ENCODE data around the gene VPS11. TPM values are rescaled to one million over a fixed set of nuclear protein-coding genes. Genes with fewer than 3 reads are reported as not detected.

Gene VPS11
- polyA plus RNA-seq, 1 experiment = 15.9 TPM

DNA sequence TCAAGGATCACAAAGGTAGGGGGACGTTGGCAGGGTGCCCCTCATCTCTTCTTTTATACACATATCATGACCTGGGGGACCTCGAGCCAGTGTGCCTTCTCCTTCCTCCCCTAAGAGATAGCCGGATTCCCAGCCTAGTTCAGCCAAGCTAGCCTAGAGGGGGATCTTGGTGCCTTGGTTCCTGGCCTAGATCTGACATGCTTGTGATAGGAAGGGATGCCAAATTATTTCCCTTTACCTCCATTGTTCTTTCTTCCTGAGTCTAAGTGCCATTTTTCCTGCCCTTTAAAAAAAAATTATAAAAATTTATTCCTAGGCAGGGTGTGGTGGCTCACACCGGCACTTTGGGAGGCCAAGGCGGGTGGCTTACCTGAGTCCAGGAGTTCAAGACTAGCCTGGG, 46.7 kb downstream of the VPS11 start:
- TF ChIP-seq, protein P1, sequence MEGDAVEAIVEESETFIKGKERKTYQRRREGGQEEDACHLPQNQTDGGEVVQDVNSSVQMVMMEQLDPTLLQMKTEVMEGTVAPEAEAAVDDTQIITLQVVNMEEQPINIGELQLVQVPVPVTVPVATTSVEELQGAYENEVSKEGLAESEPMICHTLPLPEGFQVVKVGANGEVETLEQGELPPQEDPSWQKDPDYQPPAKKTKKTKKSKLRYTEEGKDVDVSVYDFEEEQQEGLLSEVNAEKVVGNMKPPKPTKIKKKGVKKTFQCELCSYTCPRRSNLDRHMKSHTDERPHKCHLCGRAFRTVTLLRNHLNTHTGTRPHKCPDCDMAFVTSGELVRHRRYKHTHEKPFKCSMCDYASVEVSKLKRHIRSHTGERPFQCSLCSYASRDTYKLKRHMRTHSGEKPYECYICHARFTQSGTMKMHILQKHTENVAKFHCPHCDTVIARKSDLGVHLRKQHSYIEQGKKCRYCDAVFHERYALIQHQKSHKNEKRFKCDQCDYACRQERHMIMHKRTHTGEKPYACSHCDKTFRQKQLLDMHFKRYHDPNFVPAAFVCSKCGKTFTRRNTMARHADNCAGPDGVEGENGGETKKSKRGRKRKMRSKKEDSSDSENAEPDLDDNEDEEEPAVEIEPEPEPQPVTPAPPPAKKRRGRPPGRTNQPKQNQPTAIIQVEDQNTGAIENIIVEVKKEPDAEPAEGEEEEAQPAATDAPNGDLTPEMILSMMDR (IDR thresholded peaks at IDR 0.05; ENCODE audit: insufficient read depth, low read depth, low read length) = no peak
- Histone ChIP-seq H3K4me3 (ENCODE audit: low read depth, low read length) (no peak overlapping the region), H3K27me3 (ENCODE audit: control insufficient read depth, insufficient read depth, low read length) (no peaks in the 10 kb centered on the region), H3K36me3 (ENCODE audit: control insufficient read depth, insufficient read depth, low read length) (peaks cover 25% of the 10 kb centered on the region)
- CTCF ChIA-PET = no interaction called here
- DNase-seq (ENCODE audit: low read depth) = no peak
- POLR2A ChIA-PET = no interaction called here

DNA sequence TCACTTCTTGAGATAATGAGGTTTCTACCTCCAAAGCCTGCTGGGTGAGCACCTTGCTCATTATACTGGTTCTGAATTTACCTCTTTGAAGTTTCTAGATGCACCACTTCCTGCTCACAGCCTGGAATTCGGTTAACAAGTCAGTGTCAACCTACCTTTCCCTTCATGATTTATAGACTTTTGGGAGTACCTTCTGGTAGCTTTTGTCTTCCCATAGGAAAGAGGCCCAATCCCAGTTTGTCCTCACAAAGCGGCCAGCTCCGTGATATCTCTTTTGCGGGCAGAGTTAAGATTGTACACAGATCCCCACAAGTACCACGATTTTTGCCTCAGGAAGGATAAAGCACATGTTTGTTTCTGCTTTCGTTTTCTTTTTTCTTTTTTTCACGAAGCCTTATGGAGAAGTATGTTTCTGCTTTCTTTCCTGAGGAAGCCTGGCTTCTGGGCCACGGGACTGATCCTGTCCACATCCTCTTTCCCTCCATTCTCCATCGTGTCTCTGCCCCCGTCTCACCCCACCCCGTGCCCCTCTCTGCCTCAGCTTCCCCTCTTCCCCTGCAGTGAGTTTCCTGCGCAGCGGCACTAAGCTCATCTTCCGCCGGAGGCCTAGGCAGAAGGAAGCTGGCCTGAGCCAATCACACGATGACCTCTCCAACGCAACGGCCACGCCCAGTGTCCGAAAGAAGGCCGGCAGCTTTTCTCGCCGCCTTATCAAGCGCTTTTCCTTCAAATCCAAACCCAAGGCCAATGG, 48.0 kb downstream of the VPS11 start:
- ChIA-PET CTCF (no interaction called here), POLR2A (no interaction called here)
- TF ChIP-seq, protein P1 (IDR thresholded peaks at IDR 0.05; ENCODE audit: insufficient read depth, low read depth, low read length) = no peak
- Histone ChIP-seq H3K4me3 (ENCODE audit: low read depth, low read length) (no peak overlapping the region), H3K36me3 (ENCODE audit: control insufficient read depth, insufficient read depth, low read length) (peaks cover 24% of the 10 kb centered on the region), H3K27me3 (ENCODE audit: control insufficient read depth, insufficient read depth, low read length) (no peaks in the 10 kb centered on the region)
- no peak for DNase-seq (ENCODE audit: low read depth)

DNA sequence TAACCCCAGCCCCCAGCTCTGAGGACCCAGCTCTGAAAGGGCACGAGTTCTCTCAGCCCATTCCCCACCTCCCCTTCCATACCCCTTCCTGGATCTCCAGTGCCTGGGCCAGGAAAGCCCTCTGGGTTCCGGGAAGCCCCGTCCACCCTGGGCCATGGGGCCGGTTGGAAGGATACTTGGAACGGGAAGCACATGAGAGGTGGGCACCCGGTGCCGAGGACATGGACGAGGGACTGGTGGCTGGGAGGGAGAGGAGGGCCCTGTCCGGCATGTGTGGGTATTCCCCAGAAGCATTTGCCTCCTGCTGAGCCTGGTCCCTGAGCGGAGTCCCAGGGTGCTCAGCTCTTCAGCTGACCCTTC, 48.6 kb downstream of the VPS11 start:
- Histone ChIP-seq H3K36me3 (ENCODE audit: control insufficient read depth, insufficient read depth, low read length) (peaks cover 20% of the 10 kb centered on the region), H3K4me3 (ENCODE audit: low read depth, low read length) (no peak overlapping the region), H3K27me3 (ENCODE audit: control insufficient read depth, insufficient read depth, low read length) (no peaks in the 10 kb centered on the region)
- no peak for DNase-seq (ENCODE audit: low read depth)
- TF ChIP-seq, protein P1 (IDR thresholded peaks at IDR 0.05; ENCODE audit: insufficient read depth, low read depth, low read length) = no peak
- CTCF ChIA-PET = no interaction called here
- POLR2A ChIA-PET = no interaction called here

DNA sequence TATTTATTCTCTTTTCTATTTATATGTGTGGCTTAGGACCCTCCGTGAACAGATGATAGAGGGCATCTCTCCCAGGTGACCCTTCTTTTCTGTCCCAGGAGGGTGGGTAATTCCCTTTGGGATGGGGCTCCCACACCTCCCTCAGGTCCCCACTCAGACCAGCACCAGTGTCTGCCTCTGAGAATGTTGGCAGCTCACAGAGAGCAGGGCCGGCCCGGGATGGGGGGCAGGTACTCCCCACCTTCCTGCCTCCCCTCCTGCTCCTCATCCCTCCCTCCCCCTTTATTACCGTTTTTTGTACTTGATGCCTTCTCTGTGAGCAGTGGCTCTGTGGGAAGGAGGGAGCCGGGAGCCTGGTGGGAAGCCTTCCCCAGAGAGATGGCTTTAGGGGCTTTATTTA, 49.0 kb downstream of the VPS11 start:
- DNase-seq (ENCODE audit: low read depth) = no peak
- POLR2A ChIA-PET = no interaction called here
- TF ChIP-seq, protein P1 (IDR thresholded peaks at IDR 0.05; ENCODE audit: insufficient read depth, low read depth, low read length) = no peak
- CTCF ChIA-PET = no interaction called here
- Histone ChIP-seq H3K4me3 (ENCODE audit: low read depth, low read length) (no peak overlapping the region), H3K27me3 (ENCODE audit: control insufficient read depth, insufficient read depth, low read length) (no peaks in the 10 kb centered on the region), H3K36me3 (ENCODE audit: control insufficient read depth, insufficient read depth, low read length) (peaks cover 18% of the 10 kb centered on the region)

DNA sequence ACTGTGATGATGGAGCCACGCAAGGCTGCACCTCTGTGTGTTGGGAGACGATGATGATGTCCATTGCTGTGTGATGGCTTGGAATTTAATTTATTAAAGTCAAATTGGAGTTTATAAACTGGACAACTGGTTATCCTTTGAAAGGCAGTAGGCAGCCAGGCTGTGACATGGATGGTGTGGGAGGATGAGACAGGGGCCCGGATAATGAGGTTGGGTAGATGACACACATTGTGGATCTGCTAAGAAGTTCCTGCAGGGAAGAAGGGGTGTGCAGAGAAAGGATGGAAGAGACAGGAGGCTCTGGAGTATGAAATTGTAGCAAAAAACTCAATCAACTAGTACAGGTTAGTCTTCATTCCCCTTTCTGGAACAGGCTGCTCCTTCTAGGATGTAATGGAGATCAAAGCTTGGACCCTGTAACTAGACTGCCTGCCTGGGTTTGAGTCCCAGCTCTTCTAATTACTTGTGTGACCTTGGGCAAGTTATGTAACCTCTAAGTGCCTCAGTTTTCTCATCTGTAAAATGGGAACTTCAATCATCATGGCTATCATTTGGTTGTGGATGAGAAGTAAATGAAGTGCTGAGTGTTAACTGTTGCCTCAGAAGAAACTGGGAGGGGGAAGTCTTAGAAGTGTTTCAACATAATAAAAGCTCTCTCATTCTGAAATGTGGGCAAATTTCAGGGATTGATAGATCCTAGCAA, 49.5 kb downstream of the VPS11 start:
- Histone ChIP-seq H3K4me3 (ENCODE audit: low read depth, low read length) (no peak overlapping the region), H3K27me3 (ENCODE audit: control insufficient read depth, insufficient read depth, low read length) (no peaks in the 10 kb centered on the region), H3K36me3 (ENCODE audit: control insufficient read depth, insufficient read depth, low read length) (peaks cover 18% of the 10 kb centered on the region)
- ChIA-PET CTCF (interaction anchor here (0.9 kb wide), 2 partner anchors 17 to 205 kb away, joined by 3 to 4 read pairs; no protein-coding TSS in a partner anchor), POLR2A (no interaction called here)
- TF ChIP-seq, protein P1 (IDR thresholded peaks at IDR 0.05; ENCODE audit: insufficient read depth, low read depth, low read length) = no peak
- DNase-seq (ENCODE audit: low read depth) = no peak

All from BJ (cell line).